Vagina (tissue), 2 donors: ENCODE measurements around the gene IFNA21.

Experiments used
- POLR2A ChIP-seq, 2 donors: fragments of 450-650 bp; IDR thresholded peaks; one replicate each; pipeline ENCODE4 v1.6.1; 2017; ENCODE audit warnings: antibody characterized with exemption in 2 of 2, mild to moderate bottlenecking in 2 of 2, moderate library complexity in 2 of 2
- TF ChIP-seq, protein P1 (sequence below), 3 experiments: fragments of 450-650 bp in 2 of 3; fragments of 200-600 bp in 1 of 3; sonication (generic) in 1 of 3; IDR thresholded peaks; one replicate each; pipeline ENCODE4 v1.5.1; 2017 to 2019; ENCODE audit warnings: antibody characterized with exemption in 3 of 3, mild to moderate bottlenecking in 2 of 3, moderate library complexity in 2 of 3

DNA sequence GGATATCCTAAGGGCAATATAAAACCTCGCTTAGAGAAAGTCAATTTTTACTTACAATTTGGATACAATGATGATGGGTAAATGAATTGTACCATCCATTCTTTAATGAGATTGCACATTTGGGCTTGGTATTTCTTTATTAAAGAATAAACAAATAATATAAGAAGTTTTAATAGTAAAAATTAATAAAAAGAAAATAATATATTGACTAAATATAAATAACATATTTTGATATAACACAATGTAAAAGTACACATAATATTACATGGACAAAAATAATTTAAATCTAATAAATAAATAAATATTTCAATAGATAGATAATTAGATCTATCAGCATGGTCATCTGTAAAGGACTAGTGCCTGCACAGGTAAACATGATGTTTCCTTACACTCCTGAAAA lies 944 bp downstream of the IFNA21 start:
- TF ChIP-seq, protein P1, sequence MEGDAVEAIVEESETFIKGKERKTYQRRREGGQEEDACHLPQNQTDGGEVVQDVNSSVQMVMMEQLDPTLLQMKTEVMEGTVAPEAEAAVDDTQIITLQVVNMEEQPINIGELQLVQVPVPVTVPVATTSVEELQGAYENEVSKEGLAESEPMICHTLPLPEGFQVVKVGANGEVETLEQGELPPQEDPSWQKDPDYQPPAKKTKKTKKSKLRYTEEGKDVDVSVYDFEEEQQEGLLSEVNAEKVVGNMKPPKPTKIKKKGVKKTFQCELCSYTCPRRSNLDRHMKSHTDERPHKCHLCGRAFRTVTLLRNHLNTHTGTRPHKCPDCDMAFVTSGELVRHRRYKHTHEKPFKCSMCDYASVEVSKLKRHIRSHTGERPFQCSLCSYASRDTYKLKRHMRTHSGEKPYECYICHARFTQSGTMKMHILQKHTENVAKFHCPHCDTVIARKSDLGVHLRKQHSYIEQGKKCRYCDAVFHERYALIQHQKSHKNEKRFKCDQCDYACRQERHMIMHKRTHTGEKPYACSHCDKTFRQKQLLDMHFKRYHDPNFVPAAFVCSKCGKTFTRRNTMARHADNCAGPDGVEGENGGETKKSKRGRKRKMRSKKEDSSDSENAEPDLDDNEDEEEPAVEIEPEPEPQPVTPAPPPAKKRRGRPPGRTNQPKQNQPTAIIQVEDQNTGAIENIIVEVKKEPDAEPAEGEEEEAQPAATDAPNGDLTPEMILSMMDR (IDR thresholded peaks at IDR 0.05), result no peak
- no peak for TF ChIP-seq POLR2A (IDR thresholded peaks at IDR 0.05)
